NCI-H2196 treated with DMSO at 0.1 percent for 48 hours (cell line): Measurements from ENCODE around the gene PLAAT5.
"Not testable (repeated sequence)": the region's sequence is repeated elsewhere in the genome, so short reads cannot be mapped to it uniquely, and the experiment has no call there.

ENCODE experiments used
- DNase-seq: peaks from one replicate; lab custom pipeline; 2025; ENCODE audit not compliant: unreplicated experiment; lab: John Stamatoyannopoulos, UW

PLAAT5 gene

GRCh38 chr11:63490551-63491239 lies at the start of gene PLAAT5:
Gene PLAAT5, minus strand, starts transcription at chr11:63491167. Its CDS starts 133 bp downstream, at chr11:63491034.
- no peak for DNase-seq

- DNase-seq = peak; percentile 32
Measured at GRCh38 chr11:63537293-63538101, 46.5 kb upstream of the PLAAT5 start.

- peak; percentile 24 for DNase-seq
Measured at GRCh38 chr11:63536669-63537292, 45.8 kb upstream of the PLAAT5 start, which contains the start of gene PLAAT4. Gene PLAAT4, plus strand, starts transcription at chr11:63536808. Its CDS starts 61 bp downstream, at chr11:63536869.

GRCh38 chr11:63535734-63536133 lies 44.8 kb upstream of the PLAAT5 start:
- no peak for DNase-seq

- no peak for DNase-seq
Measured at GRCh38 chr11:63534895-63535461, 44.0 kb upstream of the PLAAT5 start.

GRCh38 chr11:63534076-63534475 lies 43.1 kb upstream of the PLAAT5 start:
- no peak for DNase-seq

- no peak for DNase-seq
Measured at GRCh38 chr11:63532799-63533475, 42.0 kb upstream of the PLAAT5 start.

- no peak for DNase-seq
Measured at GRCh38 chr11:63532117-63532516, 41.1 kb upstream of the PLAAT5 start.

- DNase-seq = not testable (repeated sequence)
Measured at GRCh38 chr11:63531074-63531792, 40.3 kb upstream of the PLAAT5 start.

GRCh38 chr11:63530021-63530420 lies 39.1 kb upstream of the PLAAT5 start:
- no peak for DNase-seq

- not testable (repeated sequence) for DNase-seq
Measured at GRCh38 chr11:63529373-63529772, 38.4 kb upstream of the PLAAT5 start.

- not testable (repeated sequence) for DNase-seq
Measured at GRCh38 chr11:63528729-63529278, 37.8 kb upstream of the PLAAT5 start.

GRCh38 chr11:63528156-63528555 lies 37.2 kb upstream of the PLAAT5 start:
- DNase-seq = not testable (repeated sequence)

GRCh38 chr11:63527667-63528066 lies 36.7 kb upstream of the PLAAT5 start:
- no peak for DNase-seq

- no peak for DNase-seq
Measured at GRCh38 chr11:63523151-63523550, 32.2 kb upstream of the PLAAT5 start.

- no peak for DNase-seq
Measured at GRCh38 chr11:63521896-63522295, 30.9 kb upstream of the PLAAT5 start.

GRCh38 chr11:63520606-63521170 lies 29.7 kb upstream of the PLAAT5 start:
- no peak for DNase-seq

GRCh38 chr11:63518548-63518947 lies 27.6 kb upstream of the PLAAT5 start:
- no peak for DNase-seq

- DNase-seq = no peak
Measured at GRCh38 chr11:63517156-63517555, 26.2 kb upstream of the PLAAT5 start.

- no peak for DNase-seq
Measured at GRCh38 chr11:63516109-63516508, 25.1 kb upstream of the PLAAT5 start.
